ENCODE measurements around the gene SCEL. TPM values are rescaled to one million over a fixed set of nuclear protein-coding genes. Genes with fewer than 3 reads are reported as not detected.
"Not testable (repeated sequence)": the region's sequence is repeated elsewhere in the genome, so short reads cannot be mapped to it uniquely, and the experiment has no call there.

SCEL gene
- total RNA-seq (2014; rRNA removed; shearing (Covaris generic)) = not detected in 2 replicates
- polyA plus RNA-seq (2015; cell fraction: cytosol; rRNA removed) = not detected in 2 replicates
- polyA plus RNA-seq (2015; cell fraction: nucleus; rRNA removed) = 0.06 TPM in 1 of 2 replicates, not detected in the other

GRCh38 chr13:77535448-77535847 lies at the start of gene SCEL:
Gene SCEL (plus strand): TSS chr13:77535706. CDS start chr13:77555876, 20,170 bp downstream.
- DNase-seq (ENCODE audit: low read depth) = peak; percentile 10

- DNase-seq (ENCODE audit: low read depth) = no peak
Observed at GRCh38 chr13:77489566-77490337, 45.8 kb upstream of the SCEL start.

- peak; percentile 17 for DNase-seq (ENCODE audit: low read depth)
Observed at GRCh38 chr13:77492982-77493381, 42.5 kb upstream of the SCEL start.

GRCh38 chr13:77494226-77494625 lies 41.3 kb upstream of the SCEL start:
- no peak for DNase-seq (ENCODE audit: low read depth)

GRCh38 chr13:77497350-77497749 lies 38.2 kb upstream of the SCEL start:
- DNase-seq (ENCODE audit: low read depth) = no peak

GRCh38 chr13:77497835-77498234 lies 37.7 kb upstream of the SCEL start:
- DNase-seq (ENCODE audit: low read depth) = no peak

- no peak for DNase-seq (ENCODE audit: low read depth)
Observed at GRCh38 chr13:77502104-77502720, 33.3 kb upstream of the SCEL start.

GRCh38 chr13:77503398-77503797 lies 32.1 kb upstream of the SCEL start:
- DNase-seq (ENCODE audit: low read depth) = no peak

- DNase-seq (ENCODE audit: low read depth) = peak; percentile 12
Observed at GRCh38 chr13:77506874-77507273, 28.6 kb upstream of the SCEL start.

GRCh38 chr13:77507931-77508776 lies 27.4 kb upstream of the SCEL start:
- peak; percentile 93 for DNase-seq (ENCODE audit: low read depth)

GRCh38 chr13:77508959-77509620 lies 26.4 kb upstream of the SCEL start:
- peak; percentile 78 for DNase-seq (ENCODE audit: low read depth)

GRCh38 chr13:77510156-77510555 lies 25.4 kb upstream of the SCEL start:
- DNase-seq (ENCODE audit: low read depth) = no peak

GRCh38 chr13:77511552-77511951 lies 24.0 kb upstream of the SCEL start:
- peak; percentile 63 for DNase-seq (ENCODE audit: low read depth)

- no peak for DNase-seq (ENCODE audit: low read depth)
Observed at GRCh38 chr13:77513719-77514335, 21.7 kb upstream of the SCEL start.

- no peak for DNase-seq (ENCODE audit: low read depth)
Observed at GRCh38 chr13:77514336-77514726, 21.2 kb upstream of the SCEL start.

GRCh38 chr13:77515785-77516184 lies 19.7 kb upstream of the SCEL start:
- DNase-seq (ENCODE audit: low read depth) = no peak

- peak; percentile 95 for DNase-seq (ENCODE audit: low read depth)
Observed at GRCh38 chr13:77516342-77516789, 19.1 kb upstream of the SCEL start.

- no peak for DNase-seq (ENCODE audit: low read depth)
Observed at GRCh38 chr13:77518266-77518665, 17.2 kb upstream of the SCEL start.

GRCh38 chr13:77519396-77519795 lies 16.1 kb upstream of the SCEL start:
- DNase-seq (ENCODE audit: low read depth) = not testable (repeated sequence)

- DNase-seq (ENCODE audit: low read depth) = peak; percentile 77
Observed at GRCh38 chr13:77519808-77520207, 15.7 kb upstream of the SCEL start.

GRCh38 chr13:77521194-77521593 lies 14.3 kb upstream of the SCEL start:
- DNase-seq (ENCODE audit: low read depth) = peak; percentile 71
